ENCODE data around the gene SCAMP3.
"Not testable (repeated sequence)": the region's sequence is repeated elsewhere in the genome, so short reads cannot be mapped to it uniquely, and the experiment has no call there.

SCAMP3 gene

DNA sequence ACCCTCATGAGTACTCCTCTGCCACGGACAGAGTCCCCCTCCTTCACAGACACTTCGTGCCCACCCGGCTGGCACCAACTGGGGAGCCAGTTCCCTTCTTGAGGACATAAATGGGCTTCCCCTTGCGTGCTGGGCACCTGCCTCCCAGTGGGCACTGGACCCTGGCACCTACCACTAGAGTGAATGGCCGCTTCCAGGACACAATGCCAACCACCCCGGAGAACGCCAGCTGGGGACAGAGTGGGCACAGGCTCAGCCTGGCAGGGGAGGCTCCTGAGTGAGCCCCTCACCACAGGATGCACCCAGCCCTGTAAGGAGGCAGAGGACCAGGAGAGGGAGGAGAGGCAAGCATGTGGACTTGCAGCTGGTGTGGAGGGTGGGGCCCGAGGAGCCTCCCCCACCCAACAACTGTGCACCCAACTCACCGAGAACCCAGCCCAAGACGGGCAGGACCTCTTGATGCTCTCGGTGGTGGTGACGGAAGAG lies 7.9 kb downstream of the SCAMP3 start:
- DNase-seq: no peak

DNA sequence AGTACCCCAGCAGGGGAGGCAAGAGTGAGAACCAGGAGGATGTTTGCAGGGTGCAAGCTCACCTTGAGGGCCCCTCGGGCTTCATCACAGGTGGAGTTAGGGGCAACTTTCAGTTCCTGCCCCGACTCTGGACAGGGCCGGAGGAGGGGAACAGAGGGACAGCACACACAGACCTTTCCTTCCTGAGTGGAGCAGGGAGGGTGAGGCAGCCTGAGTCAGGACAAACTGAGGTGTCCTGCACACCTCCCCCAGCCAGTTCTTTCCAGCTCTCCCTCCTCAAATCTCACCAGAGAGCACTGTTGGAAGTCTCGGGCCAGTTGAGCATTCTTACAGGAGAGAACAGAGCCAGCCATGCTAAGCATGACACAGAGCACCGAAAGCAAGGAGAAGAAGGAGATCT lies 8.4 kb downstream of the SCAMP3 start:
- no peak for DNase-seq

DNA sequence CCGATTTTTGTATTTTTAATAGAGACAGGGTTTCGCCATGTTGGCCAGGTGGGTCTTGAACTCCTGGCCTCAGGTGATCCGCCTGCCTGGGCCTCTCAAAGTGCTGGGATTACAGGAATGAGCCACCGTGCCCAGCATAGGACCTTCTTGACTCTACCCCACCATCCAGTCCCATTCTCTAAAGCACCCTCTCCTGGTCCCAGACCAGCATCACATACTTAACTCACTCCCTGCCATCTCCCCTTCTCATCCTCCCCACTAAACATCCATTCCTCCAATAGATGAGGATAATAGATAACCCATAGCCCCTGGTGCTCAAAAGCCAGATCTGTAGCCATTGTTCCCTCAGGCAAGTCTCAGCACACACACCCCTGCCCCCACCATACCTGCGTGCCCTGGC lies 9.0 kb downstream of the SCAMP3 start:
- DNase-seq: no peak

DNA sequence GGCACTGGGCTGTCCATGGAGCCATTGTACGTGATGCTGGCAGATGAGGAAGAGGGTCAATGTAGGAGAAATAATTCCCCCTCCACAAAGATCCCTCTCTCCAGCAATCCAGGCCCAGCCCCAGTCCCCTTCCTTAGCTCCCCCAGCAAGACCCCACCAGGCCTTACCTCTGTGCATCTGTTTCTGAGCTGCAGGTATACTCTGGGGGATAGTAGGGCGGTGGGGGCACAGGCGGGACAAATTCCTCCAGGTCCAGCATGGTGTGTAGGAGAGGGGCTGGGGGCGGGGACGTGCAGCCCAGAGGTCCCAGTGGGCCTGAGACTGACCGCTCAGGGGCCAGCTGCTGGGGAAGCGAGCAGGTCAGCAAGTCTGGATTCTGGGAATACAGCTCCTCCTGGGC lies 10.6 kb downstream of the SCAMP3 start:
- no peak for DNase-seq

DNA sequence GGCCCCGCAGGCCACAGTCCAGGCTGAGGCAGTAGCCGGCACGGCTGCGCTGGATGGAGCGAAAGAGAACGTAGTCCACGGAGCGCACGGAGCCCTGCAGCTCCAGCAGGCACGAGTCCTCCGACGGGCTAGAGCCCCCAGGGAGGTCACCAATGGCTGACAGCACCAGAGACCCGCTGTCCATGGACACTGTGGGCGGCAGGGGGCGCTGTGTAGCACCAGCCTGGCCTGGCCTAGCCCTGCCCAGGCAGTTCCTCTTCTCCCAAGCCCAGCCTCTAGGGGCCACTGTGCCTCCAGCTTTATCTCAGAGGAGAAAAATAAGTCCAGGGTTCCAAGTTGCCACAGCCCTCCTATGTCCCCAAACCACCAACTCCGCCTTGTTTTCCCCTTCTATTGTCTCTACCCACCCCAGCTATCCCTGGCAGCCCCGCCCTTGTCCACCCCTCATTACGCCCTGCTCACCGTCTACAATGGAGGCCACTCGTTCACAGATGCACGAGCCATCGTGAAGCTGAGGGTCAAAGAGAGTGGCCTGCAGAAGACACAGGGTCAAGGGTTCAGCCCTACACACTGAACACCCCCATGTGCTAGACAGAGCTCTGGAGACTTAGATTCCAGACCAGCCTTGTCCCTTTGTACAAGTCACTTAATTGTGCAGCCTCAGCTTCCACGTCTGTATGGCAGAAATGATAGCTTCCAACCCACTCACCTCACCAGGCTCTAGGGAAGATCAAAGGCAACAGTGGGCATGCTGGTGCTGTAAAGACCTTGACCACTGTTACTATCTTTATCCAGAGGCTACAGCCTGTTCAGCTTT lies 11.3 kb downstream of the SCAMP3 start:
- peak; percentile 93 for DNase-seq

DNA sequence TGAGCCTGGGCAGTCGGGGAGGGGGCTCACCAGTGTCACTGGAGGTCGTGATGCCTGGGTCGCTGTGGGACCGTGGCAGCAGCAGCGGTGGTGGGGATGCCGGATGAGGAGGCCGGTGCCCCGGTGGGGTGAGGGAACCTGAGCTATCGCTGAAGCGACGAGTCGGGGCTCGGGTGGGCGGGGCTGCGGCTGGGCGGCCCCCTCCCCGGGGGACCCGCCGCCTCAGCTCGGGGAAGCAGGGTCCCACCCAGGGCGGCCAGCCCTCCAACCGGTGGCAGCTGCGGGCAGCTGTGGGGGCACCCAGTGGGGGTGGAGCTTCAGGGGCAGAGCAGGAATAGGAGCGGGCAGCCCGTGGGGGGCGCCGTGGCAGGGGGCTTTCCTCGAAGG lies 11.9 kb downstream of the SCAMP3 start:
- peak; percentile 9 for DNase-seq

DNA sequence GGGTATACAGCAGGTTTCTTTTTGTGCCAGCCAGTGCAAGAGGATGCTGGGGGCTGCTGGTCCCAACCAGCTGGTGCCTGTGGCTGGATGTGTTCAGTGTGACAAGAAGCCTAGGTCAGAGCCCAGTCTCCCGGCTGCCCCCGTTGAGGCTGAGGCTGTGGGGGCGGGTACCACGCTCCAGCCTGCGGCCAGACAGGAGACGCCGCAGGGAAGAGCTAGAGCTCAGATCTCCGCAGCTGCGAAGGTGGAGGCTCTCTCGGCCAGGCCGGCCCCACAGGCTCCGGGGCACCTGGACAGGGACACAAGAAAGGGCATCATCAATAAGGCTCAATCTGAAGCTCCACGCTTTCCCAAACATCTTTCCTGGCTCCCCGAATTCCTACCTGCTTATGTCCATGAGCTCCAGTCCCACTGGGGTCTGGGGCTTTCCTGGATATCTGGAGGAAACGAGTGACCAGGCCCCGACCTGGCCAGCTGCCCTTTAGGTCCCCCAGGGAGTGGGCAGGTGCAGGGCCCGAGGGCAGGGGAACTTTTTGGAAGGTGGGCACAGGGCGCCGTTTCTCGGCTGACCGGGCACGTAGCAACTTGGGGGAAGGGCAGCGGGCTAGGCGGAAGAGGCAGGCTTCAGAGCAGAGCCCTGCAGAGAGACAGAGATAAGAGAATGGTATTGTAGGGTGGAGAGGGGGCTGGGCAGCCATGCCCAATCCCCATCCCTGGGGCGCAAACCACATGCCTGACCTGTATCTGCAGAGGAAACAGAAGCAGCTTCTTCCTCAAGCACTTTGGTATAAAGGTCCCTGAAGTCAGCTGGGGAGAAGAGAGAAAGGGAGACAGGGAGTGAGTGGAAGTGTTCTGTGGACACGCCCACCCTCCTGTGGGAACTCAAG lies 14.2 kb downstream of the SCAMP3 start:
- DNase-seq: no peak

DNA sequence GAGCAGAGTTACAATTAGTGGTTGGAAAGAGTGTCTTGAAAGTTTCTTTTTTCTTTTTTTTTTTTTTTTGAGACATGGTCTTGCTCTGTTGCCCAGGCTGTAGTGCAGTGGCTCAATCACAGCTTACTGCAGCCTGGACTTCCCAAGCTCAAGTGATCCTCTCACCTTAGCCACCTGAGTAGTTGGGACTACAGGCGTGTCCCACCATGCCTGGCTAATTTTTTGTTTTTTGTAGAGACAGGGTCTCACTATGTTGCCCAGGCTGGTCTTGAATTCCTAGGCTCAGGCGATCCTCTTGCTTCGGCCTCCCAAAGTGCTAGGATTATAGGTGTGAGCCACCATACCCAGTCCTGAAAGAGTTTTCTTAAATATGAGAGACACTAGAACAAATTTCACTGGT lies 15.4 kb downstream of the SCAMP3 start:
- DNase-seq: not testable (repeated sequence)

DNA sequence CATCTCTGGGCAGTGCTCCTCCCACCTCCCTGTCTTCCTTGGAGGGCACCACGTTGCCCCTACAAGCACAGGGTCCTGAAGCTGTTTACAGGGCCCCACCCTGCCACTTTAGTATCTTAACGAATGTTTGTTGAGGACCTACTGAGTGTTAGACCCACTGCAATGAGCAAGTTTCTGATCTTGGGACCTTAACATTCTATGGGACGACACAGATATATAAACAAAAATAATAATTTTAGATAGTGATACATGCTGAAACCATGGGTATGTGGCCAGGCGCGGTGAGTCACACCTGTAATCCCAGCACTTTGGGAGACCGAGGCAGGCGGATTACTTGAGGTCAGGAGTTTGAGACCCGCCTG lies 17.0 kb downstream of the SCAMP3 start:
- DNase-seq: no peak

DNA sequence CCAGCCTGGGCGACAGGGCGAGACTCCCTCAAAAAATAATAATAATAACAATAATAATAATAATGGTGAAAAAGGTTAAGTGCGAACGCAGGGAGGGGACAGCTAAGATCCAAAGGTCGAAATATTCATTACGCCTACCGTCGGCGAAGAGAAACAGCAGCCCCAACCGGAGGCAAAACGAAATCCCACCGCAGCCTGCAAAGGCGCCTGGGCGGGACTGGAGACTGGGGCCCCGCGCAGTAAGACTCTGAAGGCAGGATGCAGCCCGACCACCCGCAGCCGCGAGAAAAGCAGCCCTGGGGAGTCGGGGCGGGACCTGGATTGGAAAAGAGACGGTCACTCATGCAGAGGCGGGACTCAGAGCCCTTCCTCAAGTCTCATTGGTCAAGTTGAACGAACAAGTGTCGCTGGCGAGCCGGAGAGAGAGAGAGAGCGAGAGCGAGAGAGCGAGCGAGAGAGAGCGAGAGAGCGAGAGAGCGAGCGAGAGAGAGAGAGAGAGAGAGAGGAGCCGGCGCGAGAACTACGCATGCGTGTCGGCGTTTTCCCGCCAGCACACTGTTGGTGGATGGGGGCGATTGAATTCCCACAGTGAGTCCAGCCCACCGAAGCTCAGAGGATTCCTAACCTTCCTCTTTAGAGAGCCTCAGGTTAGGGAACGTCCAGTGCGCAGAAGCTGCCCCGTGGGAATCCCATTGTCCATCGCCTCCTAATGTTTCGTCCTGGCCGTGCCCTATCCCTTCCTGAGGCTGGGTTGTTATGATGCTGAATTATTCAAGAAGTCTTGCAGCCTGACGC lies 17.6 kb downstream of the SCAMP3 start:
- DNase-seq: peak; percentile 96

DNA sequence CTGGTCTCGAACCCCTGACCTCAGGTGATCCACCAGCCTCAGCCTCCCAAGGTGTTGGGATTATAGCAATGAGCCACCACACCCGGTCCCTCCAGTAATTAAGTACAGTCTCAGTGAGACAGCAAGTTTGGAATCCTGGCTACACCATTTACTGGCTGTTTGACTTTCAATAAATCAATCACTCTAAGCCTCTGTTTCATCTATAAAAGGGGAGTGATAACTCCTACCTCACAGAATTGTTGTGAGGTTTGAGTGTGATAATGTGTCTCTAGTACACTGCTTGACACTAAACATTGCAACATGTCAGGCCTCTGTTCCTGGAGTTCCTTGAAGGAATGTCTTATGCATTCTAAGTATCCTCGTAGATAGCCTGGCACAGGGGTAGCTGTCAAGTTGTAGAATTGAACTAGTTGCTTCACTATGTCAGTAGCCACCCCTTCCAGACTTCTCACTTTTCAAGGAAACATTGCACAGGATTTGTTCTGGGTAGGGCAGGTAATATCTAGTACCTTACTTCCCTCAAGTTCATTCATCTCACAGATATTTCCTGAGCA lies 19.3 kb downstream of the SCAMP3 start:
- no peak for DNase-seq

DNA sequence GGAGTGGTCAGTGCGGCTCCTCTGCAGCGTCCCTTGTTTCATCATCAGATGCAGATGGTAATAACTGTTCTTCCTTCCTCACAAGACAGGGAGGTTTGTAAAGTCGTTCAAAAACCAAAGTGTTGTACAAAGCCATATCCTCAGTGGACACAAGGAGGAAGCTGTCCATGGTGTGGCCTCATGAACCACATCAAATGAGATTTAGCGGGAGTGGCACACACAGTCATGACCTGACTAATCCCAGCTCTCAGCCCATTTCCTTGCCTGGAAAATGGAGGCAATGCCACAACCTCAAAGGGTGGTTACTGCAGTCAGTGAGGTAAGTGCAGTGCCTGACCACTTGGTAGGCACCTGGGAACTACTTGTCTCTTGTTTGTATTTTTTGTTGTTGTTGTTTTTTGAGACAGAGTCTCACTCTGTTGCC lies 20.3 kb downstream of the SCAMP3 start:
- peak; percentile 33 for DNase-seq

DNA sequence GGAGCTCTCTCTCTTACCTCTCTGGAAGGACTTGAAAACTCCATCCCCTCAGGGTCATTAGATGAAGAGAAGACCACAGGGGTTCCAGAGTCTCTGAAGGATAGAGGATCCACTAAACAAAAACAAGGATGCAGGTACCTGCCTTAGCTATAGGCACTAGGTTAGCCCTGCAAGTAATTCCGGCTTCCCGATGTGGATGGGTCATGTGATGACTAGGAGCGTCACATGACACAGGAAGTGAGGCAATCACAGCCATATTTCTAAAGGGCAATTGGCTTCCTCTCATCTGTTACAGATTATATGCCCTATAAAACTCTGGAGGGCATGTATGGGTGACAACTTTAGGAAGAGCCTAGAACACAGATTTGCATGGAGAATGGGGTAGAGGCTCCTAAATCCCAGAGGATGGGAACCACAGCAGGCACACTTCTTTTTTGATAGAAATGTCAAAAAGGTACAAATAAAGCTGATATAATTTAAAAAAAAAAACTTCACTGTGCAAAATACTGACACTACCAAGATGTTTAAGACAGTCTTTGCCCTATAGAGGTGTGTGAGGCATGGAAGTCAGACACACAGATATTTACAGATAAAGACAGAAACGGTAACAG lies 21.0 kb downstream of the SCAMP3 start:
- peak; percentile 61 for DNase-seq

DNA sequence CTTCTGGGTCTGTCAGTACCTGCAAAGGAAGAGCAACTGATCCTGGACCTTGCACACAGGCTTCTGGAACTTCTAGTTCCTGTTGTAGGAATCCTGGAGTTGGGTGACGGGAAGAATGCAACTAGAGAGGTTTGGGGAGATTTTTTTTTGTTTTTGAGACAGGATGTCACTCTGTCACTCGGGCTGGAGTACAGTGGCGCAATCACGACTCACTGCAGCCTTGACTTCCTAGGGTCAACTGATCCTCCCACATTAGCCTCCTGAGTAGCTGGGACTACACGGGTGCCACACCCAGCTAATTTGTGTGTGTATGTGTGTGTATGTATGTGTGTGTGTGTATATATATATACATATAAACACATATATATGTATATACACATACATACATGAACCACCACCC lies 25.7 kb downstream of the SCAMP3 start:
- DNase-seq: no peak

DNA sequence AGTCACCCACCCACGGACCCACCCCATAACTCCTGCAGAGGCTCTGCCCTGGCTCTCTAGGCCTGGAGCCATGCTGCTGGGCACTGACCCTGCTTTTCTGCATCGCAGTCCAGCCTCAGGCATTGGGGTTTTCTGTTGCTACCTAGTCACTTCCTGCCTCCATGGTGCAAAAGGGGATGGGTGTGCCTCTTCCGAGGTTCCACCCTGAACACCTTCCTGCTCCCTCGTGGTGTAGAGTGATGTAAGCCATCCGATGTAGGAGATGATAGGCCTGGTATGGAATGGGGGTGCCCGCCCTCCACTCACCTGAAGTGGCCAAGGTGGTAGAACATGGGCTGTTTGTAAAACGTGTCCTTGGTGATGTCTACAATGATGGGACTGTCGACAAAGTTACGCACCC lies 26.8 kb downstream of the SCAMP3 start:
- DNase-seq: not testable (repeated sequence)

DNA sequence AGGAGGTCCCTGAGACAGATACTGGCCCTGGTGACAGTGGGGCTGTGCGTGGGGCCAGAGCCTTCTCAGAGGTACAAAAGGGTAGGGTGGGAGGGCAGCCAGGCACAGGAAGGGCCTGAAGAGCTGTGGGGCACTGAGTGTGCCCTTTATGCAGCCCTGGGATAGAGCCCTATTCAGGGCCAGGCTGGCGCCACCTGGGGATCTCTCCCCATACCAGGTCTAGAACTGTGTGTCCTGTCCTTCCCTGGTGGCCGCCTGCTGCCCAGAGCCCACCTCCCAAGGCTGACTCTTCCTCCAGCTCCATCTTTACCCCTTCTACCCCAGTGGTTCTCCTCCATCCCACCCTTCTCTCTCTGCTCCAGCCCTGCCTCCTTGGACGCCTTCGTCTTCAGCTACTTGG lies 28.7 kb downstream of the SCAMP3 start:
- DNase-seq: not testable (repeated sequence)

DNA sequence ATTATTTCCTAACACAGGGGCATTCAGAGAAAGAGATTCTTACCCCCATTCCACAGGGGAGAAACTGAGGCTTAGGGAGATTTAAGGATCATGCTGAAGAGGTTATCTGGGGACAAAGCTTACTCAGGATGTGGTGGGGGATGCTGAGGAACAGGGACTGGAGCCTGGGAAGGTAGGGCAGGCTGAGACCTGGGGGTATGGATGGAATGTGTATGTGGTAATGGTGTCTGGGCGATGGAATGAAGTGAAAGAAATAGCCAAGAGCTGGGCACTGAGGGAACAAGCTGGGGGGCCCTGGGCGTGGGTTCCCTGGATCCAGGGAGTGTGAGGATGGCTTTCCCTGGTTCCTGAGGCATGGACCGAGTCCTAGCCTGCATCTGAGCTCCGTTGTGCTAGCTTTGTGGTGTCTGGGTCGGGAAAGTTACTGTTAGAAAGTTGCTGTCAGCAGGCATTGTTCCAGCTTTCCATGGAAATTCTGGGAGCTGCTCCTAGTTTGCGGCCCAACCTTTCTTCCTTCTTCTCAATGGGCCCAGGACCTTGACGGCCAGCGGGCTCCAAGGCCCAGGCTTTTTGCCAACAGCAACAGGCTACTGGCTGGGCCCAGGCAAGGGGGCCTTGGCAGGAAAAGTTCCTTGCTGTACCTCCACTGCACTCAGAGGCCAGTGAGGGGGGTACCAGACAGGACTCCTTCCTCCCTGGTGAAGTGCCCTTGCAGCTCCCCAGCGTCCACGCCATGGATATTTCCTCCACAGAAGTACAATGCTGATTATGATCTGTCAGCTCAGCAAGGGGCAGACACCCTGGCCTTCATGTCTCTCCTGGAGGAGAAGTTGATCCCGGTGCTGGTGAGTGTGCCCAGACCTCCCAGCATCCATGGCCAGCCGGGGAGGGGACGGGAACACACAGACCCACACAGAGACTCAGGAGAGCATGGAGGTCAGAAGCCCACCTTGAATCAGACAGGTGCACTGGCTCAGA lies 29.9 kb downstream of the SCAMP3 start:
- not testable (repeated sequence) for DNase-seq

DNA sequence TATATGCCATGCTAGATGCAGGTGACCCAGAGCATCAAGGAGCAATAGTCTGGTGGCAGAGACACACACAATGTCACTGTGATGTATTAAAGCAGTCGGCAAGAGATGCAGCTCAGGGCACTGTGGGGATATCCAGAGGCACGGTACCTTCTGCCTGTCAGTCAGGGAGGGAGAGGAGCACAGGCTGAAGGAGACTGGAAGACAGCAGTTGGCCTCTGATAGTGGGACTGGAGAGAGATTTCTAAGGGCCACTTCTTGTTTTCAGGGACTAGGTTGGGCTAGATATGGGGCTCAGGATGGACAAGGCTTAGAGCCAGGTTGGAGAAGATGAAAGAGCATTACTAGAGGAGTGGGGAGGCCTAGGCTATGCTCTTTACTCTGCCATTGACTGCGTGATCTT lies 30.9 kb downstream of the SCAMP3 start:
- not testable (repeated sequence) for DNase-seq

DNA sequence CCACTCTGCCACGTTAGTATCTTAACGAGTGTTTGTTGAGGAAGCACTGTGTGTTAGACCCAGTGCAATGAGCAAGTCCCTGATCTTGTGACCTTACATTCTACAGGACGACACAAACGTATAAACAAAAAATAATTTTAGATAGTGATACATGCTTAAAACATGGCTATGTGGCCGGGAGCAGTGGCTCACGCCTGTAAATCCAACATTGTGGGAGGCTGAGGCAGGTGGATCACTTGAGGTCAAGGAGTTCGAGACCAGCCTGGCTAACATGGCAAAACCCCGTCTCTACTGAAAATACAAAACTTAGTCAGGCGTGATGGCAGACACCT lies 34.1 kb downstream of the SCAMP3 start:
- DNase-seq: no peak

DNA sequence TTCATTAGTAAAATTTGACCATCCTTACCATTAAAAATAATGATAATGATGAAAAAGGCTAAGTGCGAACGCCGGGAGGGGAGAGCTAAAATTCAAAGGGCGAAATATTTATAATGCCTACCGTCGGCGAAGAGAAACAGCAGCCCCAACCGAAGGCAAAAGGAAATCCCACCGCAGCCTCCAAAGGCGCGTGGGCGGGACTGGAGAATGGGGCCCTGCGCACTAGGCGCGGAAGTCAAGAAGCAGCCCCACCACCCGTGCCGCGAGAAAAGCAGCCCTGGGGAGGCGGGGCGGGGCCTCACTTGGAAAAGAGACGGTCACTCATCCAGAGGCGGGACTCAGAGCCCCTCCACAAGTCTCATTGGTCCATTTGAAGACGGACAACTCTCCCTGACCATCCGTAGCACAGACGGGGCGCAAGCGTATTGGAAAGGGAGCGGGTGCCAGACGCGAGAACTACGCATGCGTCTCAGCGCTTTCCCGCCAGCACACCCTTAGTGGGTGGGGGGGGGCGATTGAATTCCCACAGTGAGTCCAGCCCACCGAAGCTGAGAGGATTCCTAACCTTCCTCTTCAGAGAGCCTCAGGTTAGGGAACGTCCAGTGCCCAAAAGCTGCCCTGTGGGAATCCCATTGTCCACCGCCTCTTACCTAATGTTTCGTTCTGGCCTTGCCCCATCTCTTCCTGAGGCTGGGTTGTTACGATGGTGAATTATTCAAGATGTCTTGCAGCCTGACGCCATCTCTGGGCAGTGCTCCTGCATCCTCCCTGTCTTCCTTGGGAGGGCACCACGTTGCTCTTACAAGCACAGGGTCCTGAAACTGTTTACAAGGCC lies 34.7 kb downstream of the SCAMP3 start:
- DNase-seq: peak; percentile 99
